HepG2 (cell line): ENCODE data around the gene CCL19. TPM values are rescaled to one million over a fixed set of nuclear protein-coding genes. Genes with fewer than 3 reads are reported as not detected.

ENCODE experiments used
- ATAC-seq: fragments of 200-7000 bp; cut with Tn5 transposase; 3 replicates; pipeline ENCODE4 v1.9.1; 2020; ENCODE audit warnings: mild to moderate bottlenecking, moderate library complexity
- BruUV-seq: library from RNA; stranded (reverse); fragments of 400-500 nt; replicated peaks from 2 replicates; lab custom pipeline; 2021; lab: Mats Ljungman, UMichigan
- CTCF ChIA-PET: fragments of 300-600 bp; formaldehyde crosslinking; extraction: SDS; loops from one replicate; lab custom pipeline; 2021; ENCODE audit warnings: low total read pairs, inconsistent platforms, low intra/inter-chr PET ratio; lab: Yijun Ruan, JAX
- POLR2A ChIA-PET: fragments of 350-600 bp; sonication (Branson Sonifier 250); formaldehyde crosslinking; loops from one replicate; lab custom pipeline; 2020; ENCODE audit warnings: antibody characterized with exemption, inconsistent platforms; lab: Yijun Ruan, JAX
- DNase-seq: peaks from one replicate; pipeline ENCODE4 v3.0.0-alpha.2; 2015; ENCODE audit warnings: low spot score
- FAIRE-seq: peaks from 3 replicates; lab custom pipeline; 2011; peaks lifted over from hg19 to GRCh38; lab: Jason Lieb, UNC
- H2AFZ ChIP-seq: one replicate; pipeline ENCODE4 v1.6.1; 2011; ENCODE audit warnings: low read length, inconsistent platforms
- H3K27ac ChIP-seq: fragments of 300-600 bp; 3 replicates; pipeline ENCODE4 v1.8.0; 2011; ENCODE audit warnings: mixed run types, mild to moderate bottlenecking, mixed read lengths, low read length, inconsistent platforms; ENCODE audit not compliant: insufficient read depth; ENCODE audit errors: extremely low read length
- H3K27me3 ChIP-seq, 2 experiments: fragments of 200-600 bp in 1 of 2; 2 replicates in 1 of 2; 3 replicates in 1 of 2; pipeline versions ENCODE4 v1.6.0 to v1.8.0; 2011; ENCODE audit warnings: low read length in 2 of 2, mild to moderate bottlenecking in 2 of 2, moderate library complexity in 2 of 2, inconsistent platforms in 1 of 2; ENCODE audit not compliant: insufficient read depth in 2 of 2, control insufficient read depth in 1 of 2
- H3K36me3 ChIP-seq, 2 experiments: fragments of 200-600 bp in 1 of 2; replicated peaks in 1 of 2; 2 replicates in 1 of 2; 3 replicates in 1 of 2; pipeline versions ENCODE4 v1.5.1 to v1.8.0; 2011; ENCODE audit warnings: low read length in 2 of 2, inconsistent platforms in 1 of 2; ENCODE audit not compliant: insufficient read depth in 2 of 2, control insufficient read depth in 1 of 2
- H3K4me1 ChIP-seq: 2 replicates; pipeline ENCODE4 v1.5.1; 2012; ENCODE audit warnings: low read length, inconsistent platforms; ENCODE audit not compliant: insufficient read depth
- H3K4me2 ChIP-seq: 2 replicates; pipeline ENCODE4 v1.6.0; 2011; ENCODE audit warnings: low read depth, low read length, inconsistent platforms
- H3K4me3 ChIP-seq, 3 experiments: fragments of 200-600 bp in 1 of 3; sonication (generic), shearing (Covaris generic) in 1 of 3; replicated peaks in 1 of 3; 2 replicates each; pipeline ENCODE4 v1.5.1; 2011 to 2016; ENCODE audit warnings: low read length in 3 of 3, inconsistent platforms in 2 of 3, low read depth in 2 of 3, mild to moderate bottlenecking in 2 of 3, control low read depth in 1 of 3, mixed read lengths in 1 of 3; ENCODE audit not compliant: insufficient read depth in 1 of 3
- H3K79me2 ChIP-seq: one replicate; pipeline ENCODE4 v1.6.1; 2011; ENCODE audit warnings: low read length, inconsistent platforms; ENCODE audit not compliant: insufficient read depth
- H3K9ac ChIP-seq: 2 replicates; pipeline ENCODE4 v1.6.0; 2011; ENCODE audit warnings: mild to moderate bottlenecking, low read depth, low read length, inconsistent platforms; ENCODE audit not compliant: insufficient read depth
- H3K9me3 ChIP-seq: 2 replicates; pipeline ENCODE4 v1.5.1; 2012; ENCODE audit warnings: mild to moderate bottlenecking, low read length
- H4K20me1 ChIP-seq: 2 replicates; pipeline ENCODE4 v1.6.0; 2011; ENCODE audit warnings: inconsistent platforms, mild to moderate bottlenecking, low read length, moderate library complexity; ENCODE audit not compliant: insufficient read depth
- GATAD1 ChIP-seq: IDR thresholded peaks from 2 replicates; pipeline ENCODE4 v1.6.1; 2016; ENCODE audit warnings: missing genetic modification reagents, missing compliant biosample characterization
- HNRNPL ChIP-seq: fragments of 200-400 bp; formaldehyde crosslinking; IDR thresholded peaks from 2 replicates; pipeline ENCODE4 v1.6.1; 2017; ENCODE audit warnings: mild to moderate bottlenecking, low read depth, low read length
- KDM5A ChIP-seq: fragments of 200-600 bp; sonication (generic); IDR thresholded peaks from 2 replicates; pipeline ENCODE4 v1.7.0; 2018; ENCODE audit warnings: antibody characterized with exemption, mild to moderate bottlenecking, low read length, borderline replicate concordance
- MAZ ChIP-seq, 2 experiments: sonication (generic) in 1 of 2; formaldehyde crosslinking in 1 of 2; IDR thresholded peaks; 2 replicates each; pipeline versions ENCODE4 v1.5.0 to v1.6.1; 2012 to 2020; ENCODE audit warnings: low read depth in 2 of 2, mild to moderate bottlenecking in 2 of 2, borderline replicate concordance in 1 of 2, improper control_type of control experiment in 1 of 2, low read length in 1 of 2, missing genetic modification reagents in 1 of 2, moderate library complexity in 1 of 2
- MLXIP ChIP-seq: sonication (generic); formaldehyde crosslinking; IDR thresholded peaks from 2 replicates; pipeline ENCODE4 v1.9.0; 2021; ENCODE audit warnings: missing genetic modification reagents, borderline replicate concordance
- MTF1 ChIP-seq: sonication (generic); formaldehyde crosslinking; IDR thresholded peaks from 2 replicates; pipeline ENCODE4 v1.5.0; 2020; ENCODE audit warnings: missing genetic modification reagents
- MZF1 ChIP-seq: sonication (generic); formaldehyde crosslinking; IDR thresholded peaks from 2 replicates; pipeline ENCODE4 v1.8.1; 2023; ENCODE audit warnings: mild to moderate bottlenecking, missing genetic modification reagents, borderline replicate concordance
- RBFOX2 ChIP-seq: fragments of 200-400 bp; formaldehyde crosslinking; IDR thresholded peaks from 2 replicates; pipeline ENCODE4 v1.6.1; 2017; ENCODE audit warnings: low read depth, mild to moderate bottlenecking, low read length
- ZNF180 ChIP-seq: sonication (generic); formaldehyde crosslinking; IDR thresholded peaks from 2 replicates; pipeline ENCODE4 v1.4.0; 2020; ENCODE audit warnings: low read depth, missing genetic modification reagents, borderline replicate concordance
- ZNF225 ChIP-seq: sonication (generic); formaldehyde crosslinking; IDR thresholded peaks from 2 replicates; pipeline ENCODE4 v1.4.0; 2020; ENCODE audit warnings: mild to moderate bottlenecking, missing genetic modification reagents
- ZNF24 ChIP-seq: fragments of 450-650 bp; IDR thresholded peaks from 2 replicates; pipeline ENCODE4 v1.6.1; 2017; ENCODE audit warnings: antibody characterized with exemption, mild to moderate bottlenecking
- ZNF609 ChIP-seq: sonication (generic); formaldehyde crosslinking; IDR thresholded peaks from 2 replicates; pipeline ENCODE4 v1.4.0; 2020; ENCODE audit warnings: mild to moderate bottlenecking, missing genetic modification reagents, borderline replicate concordance
- WGBS: methylation state at CpG from one replicate; pipeline ENCODE4 v1.1.6; 2017; ENCODE audit warnings: low lambda C conversion rate; 5-methylcytosine and 5-hydroxymethylcytosine counted together
- in situ Hi-C: cut with HindIII; loops from 2 replicates; pipeline ENCODE4 v1.10.0; 2017; ENCODE audit warnings: low pct_unique_long_range_greater_than_20kb; ENCODE audit not compliant: extremely low pct_ligation_motif_present
- intact Hi-C: fragments of 100-400 bp; cut with micrococcal nuclease; formaldehyde crosslinking; loops from one replicate; pipeline ENCODE4 v1.10.0; 2022; ENCODE audit not compliant: unreplicated experiment
- polyA plus RNA-seq, 8 experiments: library from polyadenylated mRNA; depleted of rRNA in 3 of 8; stranded (reverse) in 7 of 8; unstranded in 1 of 8; fragments of >200 nt; fragmentation: Illumina TruSeq in 4 of 8; extraction: Trizol in 4 of 8; gene quantifications; 2 replicates each; pipeline versions ENCODE4 v1.2.1 to v1.2.3, GENCODE V29; 2011 to 2016; ENCODE audit warnings: low read depth in 4 of 8, missing spikeins in 1 of 8, mixed read lengths in 1 of 8; ENCODE audit not compliant: insufficient read depth in 1 of 8
- total RNA-seq, 5 experiments: library from RNA; depleted of rRNA; stranded (reverse); fragments of >200 nt; fragmentation: Illumina TruSeq; extraction: Trizol; gene quantifications; 2 replicates each; pipeline ENCODE4 v1.2.3, GENCODE V29; 2016; ENCODE audit warnings: low read depth in 1 of 5
- TF ChIP-seq, protein P1 (sequence below): sonication (generic); formaldehyde crosslinking; IDR thresholded peaks from 2 replicates; pipeline ENCODE4 v1.4.0; 2020; ENCODE audit warnings: mild to moderate bottlenecking, missing genetic modification reagents

Gene CCL19
- total and polyA plus RNA-seq, 2 of the 13 experiments (the other 11 are each of a cell fraction or from before 2014, with no cell fraction given), result not detected

DNA sequence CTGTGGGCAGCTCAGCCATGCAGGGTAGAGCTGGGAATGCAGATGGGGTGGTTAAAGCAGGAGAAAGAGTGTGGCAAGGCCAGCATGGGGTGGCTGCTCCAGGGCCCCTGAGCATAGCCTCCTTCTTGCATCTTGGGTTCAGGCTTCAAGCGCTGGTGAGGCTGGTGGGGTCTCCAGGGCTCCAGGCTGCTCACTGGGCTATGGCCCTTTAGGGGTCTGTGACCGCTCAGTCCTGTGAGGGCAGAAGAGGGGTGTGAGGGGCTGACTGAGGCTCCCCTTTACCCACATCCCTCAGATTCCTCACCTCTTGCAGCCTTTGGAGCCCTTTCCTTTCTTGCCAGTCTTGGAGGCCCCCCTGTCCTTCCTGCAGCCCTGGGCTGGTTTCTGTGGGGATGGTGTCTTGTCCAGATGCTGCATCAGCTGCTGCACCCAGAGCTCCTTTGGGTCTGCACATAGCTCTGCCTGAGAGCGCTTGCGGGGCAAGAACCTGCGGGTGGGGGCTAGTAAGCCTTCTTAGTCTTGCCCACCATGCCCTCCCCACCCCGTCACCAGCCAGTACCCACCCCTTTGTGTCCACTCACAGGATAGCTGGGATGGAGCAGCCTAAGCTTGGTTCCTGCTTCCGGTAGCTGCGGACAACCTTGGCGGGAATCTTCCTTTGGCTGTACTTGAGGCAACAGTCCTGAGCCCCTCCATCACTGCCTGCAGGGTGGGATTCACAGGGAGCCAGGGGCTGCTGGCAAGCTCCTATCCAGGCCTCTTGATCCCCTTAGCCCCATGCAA lies 18.3 kb upstream of the CCL19 start:
- H2AFZ ChIP-seq, result no peak overlapping the region
- no peaks in the 10 kb centered on the region for H3K4me1 ChIP-seq
- ChIA-PET POLR2A (no interaction called here), CTCF (no interaction called here)
- H4K20me1 ChIP-seq, result no peaks in the 10 kb centered on the region
- no TSS peak for BruUV-seq
- H3K4me2 ChIP-seq, result no peak overlapping the region
- in situ Hi-C loops, result no loop called here
- WGBS, result 58% methylated on average over 8 of the region's 9 CpGs
- FAIRE-seq (no peak), ATAC-seq (no peak; the same call in 2 of the 3 replicates), DNase-seq (no peak)
- H3K27me3 ChIP-seq, result peaks cover 0 to 1% of the 10 kb centered on the region in 2 experiments; a peak in 2 of 5 replicates
- no peaks in the 10 kb centered on the region for H3K9me3 ChIP-seq
- H3K79me2 ChIP-seq, result no peaks in the 10 kb centered on the region
- H3K36me3 ChIP-seq, result no peaks in the 10 kb centered on the region
- H3K4me3 ChIP-seq, result no peak overlapping the region
- H3K27ac ChIP-seq, result no peak overlapping the region
- intact Hi-C loops, result no loop called here
- no peak overlapping the region for H3K9ac ChIP-seq
- TF ChIP-seq HNRNPL (no peak), KDM5A (no peak), GATAD1 (CRISPR knock-in tag) (no peak), RBFOX2 (no peak), MTF1 (CRISPR knock-in tag) (no peak), ZNF225 (no peak), ZNF609 (CRISPR knock-in tag) (no peak), ZNF180 (CRISPR knock-in tag) (no peak), MLXIP (CRISPR knock-in tag) (no peak), MZF1 (no peak), MAZ (IDR thresholded peaks at IDR 0.05; ENCODE audit: borderline replicate concordance, low read depth, low read length) (no peak), MAZ (CRISPR knock-in tag; IDR thresholded peaks at IDR 0.05; ENCODE audit: low read depth) (no peak), ZNF24 (no peak)
- TF ChIP-seq, protein P1, sequence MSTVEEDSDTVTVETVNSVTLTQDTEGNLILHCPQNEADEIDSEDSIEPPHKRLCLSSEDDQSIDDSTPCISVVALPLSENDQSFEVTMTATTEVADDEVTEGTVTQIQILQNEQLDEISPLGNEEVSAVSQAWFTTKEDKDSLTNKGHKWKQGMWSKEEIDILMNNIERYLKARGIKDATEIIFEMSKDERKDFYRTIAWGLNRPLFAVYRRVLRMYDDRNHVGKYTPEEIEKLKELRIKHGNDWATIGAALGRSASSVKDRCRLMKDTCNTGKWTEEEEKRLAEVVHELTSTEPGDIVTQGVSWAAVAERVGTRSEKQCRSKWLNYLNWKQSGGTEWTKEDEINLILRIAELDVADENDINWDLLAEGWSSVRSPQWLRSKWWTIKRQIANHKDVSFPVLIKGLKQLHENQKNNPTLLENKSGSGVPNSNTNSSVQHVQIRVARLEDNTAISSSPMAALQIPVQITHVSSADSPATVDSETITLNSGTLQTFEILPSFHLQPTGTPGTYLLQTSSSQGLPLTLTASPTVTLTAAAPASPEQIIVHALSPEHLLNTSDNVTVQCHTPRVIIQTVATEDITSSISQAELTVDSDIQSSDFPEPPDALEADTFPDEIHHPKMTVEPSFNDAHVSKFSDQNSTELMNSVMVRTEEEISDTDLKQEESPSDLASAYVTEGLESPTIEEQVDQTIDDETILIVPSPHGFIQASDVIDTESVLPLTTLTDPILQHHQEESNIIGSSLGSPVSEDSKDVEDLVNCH (CRISPR knock-in tag), result no peak
